B cell (primary cell): ENCODE measurements around the gene AKT3. TPM values are rescaled to one million over a fixed set of nuclear protein-coding genes. Genes with fewer than 3 reads are reported as not detected.
"Not testable (repeated sequence)": the region's sequence is repeated elsewhere in the genome, so short reads cannot be mapped to it uniquely, and the experiment has no call there.

ENCODE experiments used
- ATAC-seq: fragments of 200-7000 bp; cut with Tn5 transposase; one replicate; pipeline ENCODE4 v1.10.0; 2021; ENCODE audit warnings: low read depth, mild to moderate bottlenecking, moderate number of reproducible peaks, moderate library complexity
- CTCF ChIA-PET: fragments of 350-600 bp; sonication (Branson Sonifier 250); formaldehyde crosslinking; loops from one replicate; lab custom pipeline; 2021; ENCODE audit warnings: antibody characterized with exemption, inconsistent platforms; lab: Charles Lee
- POLR2A ChIA-PET: fragments of 350-600 bp; sonication (Branson Sonifier 250); formaldehyde crosslinking; loops from one replicate; lab custom pipeline; 2021; ENCODE audit warnings: antibody characterized with exemption; lab: Charles Lee
- DNase-seq: peaks from one replicate; pipeline ENCODE4 v3.0.0; 2013
- H2AFZ ChIP-seq: 2 replicates; pipeline ENCODE4 v1.6.1; 2012; ENCODE audit warnings: mild to moderate bottlenecking, low read depth, low read length; ENCODE audit not compliant: insufficient read depth, poor library complexity, severe bottlenecking
- H3K27ac ChIP-seq, 2 donors: 1 replicate in 1 of 2; 2 replicates in 1 of 2; pipeline ENCODE4 v1.5.1; 2012 to 2013; ENCODE audit warnings: low read length in 2 of 2, mild to moderate bottlenecking in 2 of 2, moderate library complexity in 1 of 2
- H3K27me3 ChIP-seq, 4 experiments: fragments of 200-600 bp in 1 of 4; sonication (generic) in 1 of 4; replicated peaks in 1 of 4; 1 replicate in 2 of 4; 2 replicates in 2 of 4; pipeline versions ENCODE4 v1.6.1 to v1.7.0; 2013 to 2016; ENCODE audit warnings: low read length in 3 of 4, mild to moderate bottlenecking in 2 of 4, mixed read lengths in 1 of 4, moderate library complexity in 1 of 4; ENCODE audit not compliant: insufficient read depth in 4 of 4, control insufficient read depth in 3 of 4; ENCODE audit errors: control extremely low read depth in 1 of 4
- H3K36me3 ChIP-seq, 2 experiments: replicated peaks in 1 of 2; 1 replicate in 1 of 2; 2 replicates in 1 of 2; pipeline versions ENCODE4 v1.6.1 to v1.7.1; 2013; ENCODE audit warnings: low read length in 1 of 2; ENCODE audit not compliant: insufficient read depth in 2 of 2, control insufficient read depth in 1 of 2; ENCODE audit errors: control extremely low read depth in 1 of 2, extremely low read depth in 1 of 2
- H3K4me1 ChIP-seq, 2 donors: fragments of 200-600 bp in 1 of 2; sonication (generic) in 1 of 2; 1 replicate in 1 of 2; 2 replicates in 1 of 2; pipeline versions ENCODE4 v1.5.1 to v1.6.1; 2013 to 2017; ENCODE audit warnings: low read length in 2 of 2; ENCODE audit not compliant: control insufficient read depth in 2 of 2, insufficient read depth in 2 of 2
- H3K4me2 ChIP-seq: replicated peaks from 2 replicates; pipeline ENCODE3; 2012; ENCODE audit warnings: mild to moderate bottlenecking, low read depth, low read length; ENCODE audit not compliant: poor library complexity, severe bottlenecking
- H3K4me3 ChIP-seq, 5 experiments: fragments of 200-600 bp in 1 of 5; sonication (generic) in 1 of 5; 1 replicate in 3 of 5; 2 replicates in 2 of 5; pipeline versions ENCODE4 v1.5.1 to v1.7.0; 2011 to 2016; ENCODE audit warnings: low read length in 4 of 5, mild to moderate bottlenecking in 4 of 5, low read depth in 2 of 5, control low read depth in 1 of 5, moderate library complexity in 1 of 5; ENCODE audit not compliant: insufficient read depth in 1 of 5; ENCODE audit errors: control extremely low read depth in 1 of 5, extremely low read depth in 1 of 5
- H3K79me2 ChIP-seq: fragments of 200-600 bp; sonication (generic); one replicate; pipeline ENCODE4 v1.6.0; 2016; ENCODE audit warnings: low read length; ENCODE audit not compliant: control insufficient read depth, insufficient read depth
- H3K9ac ChIP-seq: fragments of 200-600 bp; sonication (generic); 2 replicates; pipeline ENCODE4 v1.6.1; 2017; ENCODE audit warnings: mild to moderate bottlenecking, low read length, moderate library complexity
- H3K9me3 ChIP-seq, 3 donors: one replicate each; pipeline versions ENCODE4 v1.6.1 to v1.7.1; 2013; ENCODE audit warnings: low read length in 2 of 3; ENCODE audit not compliant: control insufficient read depth in 2 of 3, insufficient read depth in 1 of 3; ENCODE audit errors: control extremely low read depth in 1 of 3
- H4K20me1 ChIP-seq: 2 replicates; pipeline ENCODE4 v1.6.0; 2012; ENCODE audit warnings: mild to moderate bottlenecking, low read length; ENCODE audit not compliant: insufficient read depth, control insufficient read depth, poor library complexity, severe bottlenecking
- H3K27ac Mint-ChIP-seq: one replicate; pipeline ENCODE4 v1.8.0; 2021; ENCODE audit warnings: mixed read lengths
- H3K27me3 Mint-ChIP-seq: one replicate; pipeline ENCODE4 v1.8.0; 2021; ENCODE audit warnings: mixed read lengths
- H3K4me1 Mint-ChIP-seq: one replicate; pipeline ENCODE4 v1.8.0; 2021; ENCODE audit warnings: mixed read lengths
- H3K4me3 Mint-ChIP-seq: one replicate; pipeline ENCODE4 v1.8.0; 2021; ENCODE audit warnings: mixed read lengths
- H3K9me3 Mint-ChIP-seq: one replicate; pipeline ENCODE4 v1.8.0; 2022; ENCODE audit warnings: mixed read lengths; ENCODE audit not compliant: insufficient read depth
- EZH2 ChIP-seq: IDR thresholded peaks from 2 replicates; pipeline ENCODE4 v1.6.1; 2012; ENCODE audit warnings: borderline replicate concordance, low read depth, mild to moderate bottlenecking, moderate library complexity, low read length; ENCODE audit not compliant: insufficient read depth, poor library complexity, severe bottlenecking
- WGBS: methylation state at CpG from one replicate; pipeline ENCODE4 v1.1.5; 2013; ENCODE audit warnings: missing lambda C conversion rate; ENCODE audit not compliant: insufficient coverage; 5-methylcytosine and 5-hydroxymethylcytosine counted together
- intact Hi-C: fragments of 100-400 bp; cut with micrococcal nuclease; formaldehyde crosslinking; loops from one replicate; pipeline ENCODE4 v1.10.0; 2022
- polyA plus RNA-seq: library from polyadenylated mRNA; depleted of rRNA; stranded (reverse); fragments of >200 nt; gene quantifications from 2 replicates; pipeline ENCODE4 v1.2.3, GENCODE V29; 2012
- total RNA-seq, 2 donors: library from RNA; stranded (reverse); fragments of 120-200 nt in 1 of 2; gene quantifications; 1 replicate in 1 of 2; 2 replicates in 1 of 2; pipeline versions ENCODE4 v1.2.3 to v1.2.4, GENCODE V29; 2013 to 2022
- TF ChIP-seq, protein P1 (sequence below): fragments of 200-600 bp; IDR thresholded peaks from one replicate; pipeline ENCODE4 v1.8.0; 2022; ENCODE audit warnings: antibody characterized with exemption, mild to moderate bottlenecking

AKT3 gene
- total and polyA plus RNA-seq, 2 donors (not counting 1 experiment from before 2014, with no cell fraction given): 4.4 to 148 TPM

DNA sequence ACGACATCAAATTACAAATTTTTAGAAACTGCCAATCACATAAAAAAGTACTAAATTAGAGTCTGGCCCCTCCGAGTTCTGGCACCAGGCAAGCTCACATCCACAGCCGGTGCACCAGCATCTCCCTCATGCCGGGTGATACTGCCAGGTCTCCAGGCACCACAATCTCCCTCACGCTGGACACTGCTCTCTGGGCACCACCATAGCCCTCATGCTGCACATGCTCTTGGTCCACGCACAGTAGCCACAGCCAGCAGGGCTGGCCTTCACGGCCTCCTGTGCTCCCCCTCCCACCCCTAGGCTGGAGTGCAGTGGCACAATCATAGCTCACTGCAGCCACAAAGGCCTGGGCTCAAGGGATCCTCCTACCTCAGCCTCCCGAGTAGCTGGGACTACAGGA, 65.5 kb downstream of the AKT3 start:
- Histone ChIP-seq H3K79me2 (peaks cover 19% of the 10 kb centered on the region), H3K4me2 (no peak overlapping the region), H3K9me3 (no peaks in the 10 kb centered on the region), H3K9ac (no peak overlapping the region), H3K4me1 (no peaks in the 10 kb centered on the region), H4K20me1 (peaks cover 18% of the 10 kb centered on the region), H3K4me3 (no peak overlapping the region), H2AFZ (no peak overlapping the region), H3K36me3 (peaks cover 0 to 3% of the 10 kb centered on the region in 2 experiments), H3K27me3 (no peaks in the 10 kb centered on the region), H3K27ac (no peak overlapping the region)
- Mint-ChIP-seq H3K27me3 (no peaks in the 10 kb centered on the region), H3K4me3 (no peak overlapping the region), H3K4me1 (peaks cover 10% of the 10 kb centered on the region), H3K27ac (no peak overlapping the region), H3K9me3 (no peaks in the 10 kb centered on the region)
- ATAC-seq: no peak
- ChIA-PET POLR2A (no interaction called here), CTCF (no interaction called here)
- DNase-seq: no peak
- TF ChIP-seq, protein P1, sequence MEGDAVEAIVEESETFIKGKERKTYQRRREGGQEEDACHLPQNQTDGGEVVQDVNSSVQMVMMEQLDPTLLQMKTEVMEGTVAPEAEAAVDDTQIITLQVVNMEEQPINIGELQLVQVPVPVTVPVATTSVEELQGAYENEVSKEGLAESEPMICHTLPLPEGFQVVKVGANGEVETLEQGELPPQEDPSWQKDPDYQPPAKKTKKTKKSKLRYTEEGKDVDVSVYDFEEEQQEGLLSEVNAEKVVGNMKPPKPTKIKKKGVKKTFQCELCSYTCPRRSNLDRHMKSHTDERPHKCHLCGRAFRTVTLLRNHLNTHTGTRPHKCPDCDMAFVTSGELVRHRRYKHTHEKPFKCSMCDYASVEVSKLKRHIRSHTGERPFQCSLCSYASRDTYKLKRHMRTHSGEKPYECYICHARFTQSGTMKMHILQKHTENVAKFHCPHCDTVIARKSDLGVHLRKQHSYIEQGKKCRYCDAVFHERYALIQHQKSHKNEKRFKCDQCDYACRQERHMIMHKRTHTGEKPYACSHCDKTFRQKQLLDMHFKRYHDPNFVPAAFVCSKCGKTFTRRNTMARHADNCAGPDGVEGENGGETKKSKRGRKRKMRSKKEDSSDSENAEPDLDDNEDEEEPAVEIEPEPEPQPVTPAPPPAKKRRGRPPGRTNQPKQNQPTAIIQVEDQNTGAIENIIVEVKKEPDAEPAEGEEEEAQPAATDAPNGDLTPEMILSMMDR: no peak
- no peak for TF ChIP-seq EZH2
- intact Hi-C loops: no loop called here
- WGBS: 96% methylated on average over 7 of the region's 8 CpGs

DNA sequence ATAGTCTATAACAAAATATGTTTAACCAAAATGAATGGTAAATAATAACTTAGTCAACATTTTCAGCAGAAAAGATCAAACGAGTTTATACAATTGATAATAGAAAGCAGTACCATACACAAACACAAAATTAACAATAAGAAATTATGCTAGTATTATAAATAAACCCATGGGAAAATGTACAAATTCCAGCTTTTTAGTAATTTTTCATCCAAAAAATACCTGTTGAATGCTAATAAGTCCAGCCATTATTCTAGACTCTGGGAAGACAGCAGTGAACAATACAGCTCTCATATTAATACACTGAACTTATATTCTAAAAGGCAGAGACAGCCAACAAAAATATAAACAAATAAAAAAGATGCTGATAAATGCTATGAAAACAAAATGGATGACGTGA, 66.3 kb downstream of the AKT3 start:
- Mint-ChIP-seq H3K27me3 (no peaks in the 10 kb centered on the region), H3K9me3 (no peaks in the 10 kb centered on the region), H3K4me1 (peaks cover 8% of the 10 kb centered on the region), H3K4me3 (no peak overlapping the region), H3K27ac (no peak overlapping the region)
- ATAC-seq (no peak), DNase-seq (no peak)
- TF ChIP-seq, protein P1: no peak
- TF ChIP-seq EZH2: no peak
- H4K20me1 ChIP-seq: peaks cover 18% of the 10 kb centered on the region
- 83% methylated on average over 1 of the region's 2 CpGs for WGBS
- H3K79me2 ChIP-seq: peaks cover 15% of the 10 kb centered on the region
- no peak overlapping the region for H3K27ac ChIP-seq
- H3K4me3 ChIP-seq: no peak overlapping the region
- no peak overlapping the region for H3K4me2 ChIP-seq
- ChIA-PET CTCF (interaction anchor here (1.3 kb wide), 1 partner anchor 31 kb away, joined by 3 read pairs; no protein-coding TSS in a partner anchor), POLR2A (no interaction called here)
- H3K4me1 ChIP-seq: no peaks in the 10 kb centered on the region
- H3K36me3 ChIP-seq: peaks cover 0 to 3% of the 10 kb centered on the region in 2 experiments
- no peaks in the 10 kb centered on the region for H3K27me3 ChIP-seq
- H2AFZ ChIP-seq: no peak overlapping the region
- no peaks in the 10 kb centered on the region for H3K9me3 ChIP-seq
- intact Hi-C loops: no loop called here
- no peak overlapping the region for H3K9ac ChIP-seq

DNA sequence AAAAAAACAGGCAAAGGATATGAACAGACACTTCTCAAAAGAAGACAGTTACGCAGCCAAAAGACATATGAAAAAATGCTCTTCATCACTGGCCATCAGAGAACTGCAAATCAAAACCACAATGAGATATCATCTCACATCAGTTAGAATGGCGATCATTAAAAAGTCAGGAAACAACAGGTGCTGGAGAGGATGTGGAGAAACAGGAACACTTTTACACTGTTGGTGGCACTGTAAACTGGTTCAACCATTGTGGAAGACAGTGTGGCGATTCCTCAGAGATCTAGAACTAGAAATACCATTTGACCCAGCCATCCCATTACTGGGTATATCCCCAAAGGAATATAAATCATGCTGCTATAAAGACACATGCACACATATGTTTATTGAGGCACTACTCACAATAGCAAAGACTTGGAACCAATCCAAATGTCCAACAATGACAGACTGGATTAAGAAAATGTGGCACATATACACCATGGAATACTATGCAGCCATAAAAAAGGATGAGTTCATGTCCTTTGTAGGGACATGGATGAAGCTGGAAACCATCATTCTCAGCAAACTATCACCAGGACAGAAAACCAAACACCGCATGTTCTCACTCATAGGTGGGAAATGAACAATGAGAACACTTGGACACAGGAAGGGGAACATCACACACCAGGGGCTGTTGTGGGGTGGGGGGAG, 77.5 kb downstream of the AKT3 start:
- H3K4me1 ChIP-seq, H3K4me3 ChIP-seq, H3K27me3 Mint-ChIP-seq, H3K4me3 Mint-ChIP-seq, H3K79me2 ChIP-seq, H3K4me2 ChIP-seq, H3K27me3 ChIP-seq, H4K20me1 ChIP-seq, H3K9me3 ChIP-seq, H3K27ac Mint-ChIP-seq, H3K9ac ChIP-seq, CTCF ChIA-PET, H3K27ac ChIP-seq, POLR2A ChIA-PET, H2AFZ ChIP-seq, H3K9me3 Mint-ChIP-seq, intact Hi-C loops, DNase-seq, ATAC-seq, H3K4me1 Mint-ChIP-seq, H3K36me3 ChIP-seq: not testable (repeated sequence)
- WGBS: no CpG with 5 or more reads among the region's 4 CpGs
